SKM-1 (cell line): ENCODE measurements around the gene NAT8L.

ENCODE experiments used
- DNase-seq: peaks from one replicate; lab custom pipeline; 2025; ENCODE audit not compliant: unreplicated experiment; lab: John Stamatoyannopoulos, UW

Gene NAT8L

DNA sequence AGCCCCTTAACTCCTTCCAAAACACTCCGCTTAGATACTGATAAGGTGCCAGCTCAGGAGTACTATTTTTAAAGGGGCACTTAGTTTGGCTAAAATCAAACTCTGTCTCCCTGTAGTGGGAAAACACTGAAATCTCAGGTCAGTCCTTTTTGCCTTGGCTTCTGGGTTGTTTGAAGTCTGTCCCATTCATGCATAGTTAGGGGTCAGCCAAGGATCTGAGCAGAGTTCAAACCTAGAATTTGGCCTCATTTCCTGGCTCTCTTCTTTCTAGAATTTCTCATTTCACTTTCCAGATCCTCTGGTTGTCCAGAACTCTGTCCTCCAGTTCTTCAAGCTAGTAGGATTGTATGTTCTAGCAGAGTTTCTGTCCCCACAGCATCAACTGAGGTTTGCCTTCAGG lies 31.5 kb downstream of the NAT8L start:
- DNase-seq = no peak

DNA sequence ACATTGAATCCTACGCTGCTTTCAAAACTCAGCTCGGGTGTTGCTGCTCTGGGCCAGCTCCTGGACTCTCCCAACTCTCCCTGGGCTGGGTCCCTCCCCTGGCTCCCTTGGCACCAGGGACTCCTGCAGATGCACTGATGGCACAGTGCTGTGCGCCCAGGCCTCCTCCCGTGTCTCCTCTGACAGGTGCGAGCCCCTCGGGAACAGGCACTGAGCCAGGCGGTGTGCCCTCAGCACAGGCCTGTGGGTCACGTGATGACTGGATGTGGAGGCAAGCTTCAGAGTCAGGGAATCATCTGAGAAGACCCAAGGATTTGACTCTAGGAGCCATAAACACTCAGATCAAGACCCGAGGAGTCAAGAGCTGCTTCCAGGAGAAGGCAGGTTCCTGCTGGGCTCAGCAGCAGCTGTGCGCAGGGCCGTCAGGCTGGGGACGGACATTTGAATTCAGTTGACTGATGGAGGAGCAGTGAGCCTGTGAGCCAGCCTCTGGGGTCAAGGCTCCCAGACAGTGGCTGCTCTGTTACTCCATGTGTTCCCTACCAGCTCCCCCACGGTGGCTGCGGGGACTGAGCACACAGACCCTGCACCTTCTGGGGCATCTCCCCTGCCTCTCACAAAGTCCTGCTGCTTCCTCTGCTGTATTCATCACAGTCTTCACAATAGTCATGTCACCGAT lies 33.0 kb downstream of the NAT8L start:
- DNase-seq = no peak

DNA sequence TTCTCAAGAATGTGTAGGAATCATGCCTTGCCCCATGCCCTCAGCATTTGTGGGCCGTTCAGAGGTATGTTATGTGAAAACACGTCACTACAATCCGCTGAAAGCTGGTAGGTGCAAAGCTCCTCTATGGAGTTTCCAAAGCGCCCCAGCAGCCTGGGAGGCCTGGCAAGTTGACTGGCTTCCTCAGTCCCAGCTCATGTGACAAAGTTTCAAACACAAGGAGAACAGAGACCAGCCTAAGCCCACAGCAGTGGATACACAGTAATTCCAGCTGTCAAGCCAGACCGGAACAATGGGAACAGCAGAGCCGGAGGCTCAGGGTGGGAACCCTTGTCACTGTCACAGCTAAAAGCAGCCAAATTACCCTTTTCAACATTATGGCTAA lies 33.5 kb downstream of the NAT8L start:
- no peak for DNase-seq

GRCh38 chr4:2093265-2093664 lies 34.1 kb downstream of the NAT8L start:
- no peak for DNase-seq

GRCh38 chr4:2094545-2094944 lies 35.4 kb downstream of the NAT8L start:
- no peak for DNase-seq

DNA sequence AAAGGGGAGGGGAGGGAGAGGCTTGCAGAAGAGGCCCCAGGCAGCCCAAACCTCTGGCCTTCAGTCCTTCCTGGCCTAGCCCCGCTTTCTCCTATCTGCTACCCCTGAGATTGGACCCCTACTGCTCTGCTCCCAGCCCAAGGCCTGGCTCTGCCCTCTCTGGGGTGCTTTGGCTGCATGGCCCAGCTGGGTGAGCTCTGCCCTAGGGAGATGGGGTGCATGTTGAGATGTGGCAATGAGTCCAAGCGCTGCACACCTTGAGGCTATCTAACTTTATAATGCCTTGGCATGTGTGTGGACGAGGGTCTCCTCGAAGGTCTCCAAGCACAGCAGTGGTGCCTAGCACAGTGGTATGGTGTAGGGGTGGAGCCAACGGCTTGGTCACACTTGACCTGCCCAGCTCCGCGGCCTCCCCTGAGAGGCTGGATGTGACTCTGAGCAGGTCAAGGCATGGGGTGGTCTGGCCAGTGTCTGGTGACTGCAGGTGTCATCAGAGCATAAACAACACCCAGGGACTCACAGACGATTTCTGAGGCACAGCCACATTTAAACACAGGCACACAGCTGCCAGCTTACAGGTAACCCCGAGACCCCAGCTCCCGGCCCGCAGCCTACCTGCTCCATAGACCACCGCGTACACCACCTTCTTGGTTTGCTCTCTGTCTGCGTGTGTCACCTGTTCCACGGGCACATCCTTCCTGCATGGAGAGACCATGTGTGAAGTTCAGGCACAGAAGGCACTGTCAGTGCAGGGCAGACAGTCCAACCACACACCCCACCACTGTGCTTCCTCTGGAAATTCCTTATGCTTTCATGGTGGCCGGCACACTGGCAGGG lies 36.3 kb downstream of the NAT8L start:
- DNase-seq = no peak

DNA sequence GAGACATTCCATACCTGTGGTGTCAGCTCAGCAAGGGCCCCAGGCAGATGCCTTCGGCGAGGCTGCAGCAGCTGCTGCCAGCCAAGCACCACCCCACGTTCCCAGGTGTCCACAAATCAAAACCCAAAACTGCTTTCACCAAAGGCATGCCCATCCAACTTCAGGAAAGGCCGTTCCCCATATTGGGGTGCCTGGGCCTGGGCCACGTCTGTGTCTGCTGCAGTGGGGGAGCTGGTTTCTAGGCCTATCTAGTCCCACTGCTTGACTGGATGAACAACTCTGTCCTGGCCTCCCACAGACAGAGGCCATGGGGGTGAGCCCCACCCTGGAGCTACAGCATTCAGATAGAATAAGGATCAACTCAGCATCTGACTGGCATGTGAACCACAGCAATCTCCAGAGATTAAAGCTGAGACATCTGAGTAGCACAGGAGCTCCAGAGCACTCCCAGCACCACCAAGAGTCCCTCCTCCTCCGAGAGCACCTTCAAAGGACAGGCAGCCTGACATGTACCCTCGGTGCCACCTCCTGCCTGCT lies 37.0 kb downstream of the NAT8L start:
- DNase-seq = no peak

DNA sequence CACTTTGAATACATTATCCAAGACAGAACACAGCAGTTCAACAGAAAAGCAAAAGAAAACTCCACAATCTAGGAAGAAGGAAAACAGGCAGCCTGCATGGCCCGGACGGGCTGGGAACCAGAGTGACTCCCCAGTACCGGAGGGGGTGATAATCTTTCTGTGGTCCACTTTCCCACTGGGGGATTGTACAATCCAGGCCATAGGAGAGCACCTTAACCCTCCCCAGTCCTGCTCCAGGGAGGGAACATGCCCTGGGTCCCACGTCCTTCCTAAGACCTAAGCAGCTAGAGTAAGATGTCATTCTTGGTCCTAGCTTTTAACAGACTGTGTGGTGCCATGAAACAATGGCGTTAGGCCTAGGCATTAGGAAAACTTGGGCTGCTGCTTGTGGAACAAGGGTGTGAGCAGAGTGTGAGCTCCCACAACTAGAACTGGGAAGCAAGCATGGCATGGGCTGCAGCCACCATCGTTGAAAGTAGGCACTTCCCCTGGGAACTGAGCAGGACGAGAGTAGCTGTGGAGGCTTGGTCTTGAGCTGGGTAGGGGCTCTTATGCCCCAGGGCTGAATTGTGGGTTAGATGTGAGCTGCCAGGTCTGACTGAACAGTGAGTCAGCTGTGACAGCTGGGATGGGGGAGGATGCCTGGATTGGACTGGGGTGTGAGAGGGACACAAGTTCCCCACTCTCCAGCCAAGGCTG lies 42.4 kb downstream of the NAT8L start:
- no peak for DNase-seq

GRCh38 chr4:2102045-2102883 lies 43.1 kb downstream of the NAT8L start:
- no peak for DNase-seq

DNA sequence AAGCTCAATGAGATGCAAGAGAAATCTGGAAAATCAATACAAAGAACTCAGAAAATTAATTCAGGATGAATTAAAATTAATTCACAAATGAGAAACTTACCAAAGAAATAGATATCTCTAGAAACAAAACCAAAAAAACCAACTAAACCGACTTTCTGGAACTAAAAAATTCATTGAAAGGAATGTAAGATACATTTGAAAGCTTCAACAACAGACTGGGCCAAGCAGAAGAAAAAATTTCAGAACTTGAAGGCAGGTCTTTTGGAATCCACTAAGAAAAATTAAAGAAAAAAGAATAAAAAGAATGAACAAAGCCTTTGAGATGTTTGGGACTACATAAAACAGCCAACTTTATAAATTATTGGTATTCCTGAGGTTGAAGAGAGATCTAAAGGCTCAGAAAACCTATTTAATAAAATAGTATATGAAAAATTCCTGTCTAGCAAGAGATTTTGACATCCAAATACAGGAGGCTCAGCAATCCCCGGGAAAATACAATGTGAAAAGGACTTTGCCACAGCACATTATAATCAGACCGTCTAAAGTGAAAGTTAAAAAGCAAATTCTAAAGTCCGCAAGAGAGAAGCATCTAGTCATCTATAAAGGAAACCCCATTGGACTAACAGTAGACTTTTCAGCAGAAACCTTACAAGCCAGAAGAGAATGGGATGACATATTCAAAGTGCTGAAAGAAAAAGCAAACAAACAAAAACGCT lies 44.2 kb downstream of the NAT8L start:
- no peak for DNase-seq

DNA sequence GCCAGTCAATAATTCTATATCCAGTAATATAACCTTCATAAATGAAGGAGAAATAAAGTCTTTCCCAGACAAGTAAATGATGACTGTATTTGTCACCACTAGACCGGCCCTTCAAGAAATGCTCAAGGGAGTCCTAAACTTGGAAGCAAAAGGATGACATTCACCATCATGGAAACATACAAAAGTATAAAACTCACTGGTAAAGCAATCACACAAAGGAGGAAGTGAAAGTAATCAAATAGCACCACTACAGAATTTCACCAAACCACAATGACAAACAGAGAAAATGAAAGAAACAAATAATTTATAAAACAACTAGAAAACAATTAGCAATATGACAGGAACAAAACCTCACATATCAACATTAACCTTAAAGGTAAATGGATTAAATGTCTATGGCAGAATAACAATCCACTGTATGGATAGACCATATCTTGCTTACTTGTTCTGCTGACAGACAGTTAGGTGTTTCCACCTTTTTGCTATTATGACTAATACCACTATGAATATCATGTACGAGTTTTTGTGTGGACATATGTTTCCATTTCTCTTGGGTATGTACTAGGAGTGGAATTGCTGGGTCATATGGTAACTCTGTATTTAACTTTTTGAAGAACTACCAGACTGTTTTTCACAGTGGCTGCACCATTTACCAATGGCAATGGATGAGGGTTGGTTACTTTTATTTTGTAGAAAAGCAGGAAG lies 44.9 kb downstream of the NAT8L start:
- no peak for DNase-seq

DNA sequence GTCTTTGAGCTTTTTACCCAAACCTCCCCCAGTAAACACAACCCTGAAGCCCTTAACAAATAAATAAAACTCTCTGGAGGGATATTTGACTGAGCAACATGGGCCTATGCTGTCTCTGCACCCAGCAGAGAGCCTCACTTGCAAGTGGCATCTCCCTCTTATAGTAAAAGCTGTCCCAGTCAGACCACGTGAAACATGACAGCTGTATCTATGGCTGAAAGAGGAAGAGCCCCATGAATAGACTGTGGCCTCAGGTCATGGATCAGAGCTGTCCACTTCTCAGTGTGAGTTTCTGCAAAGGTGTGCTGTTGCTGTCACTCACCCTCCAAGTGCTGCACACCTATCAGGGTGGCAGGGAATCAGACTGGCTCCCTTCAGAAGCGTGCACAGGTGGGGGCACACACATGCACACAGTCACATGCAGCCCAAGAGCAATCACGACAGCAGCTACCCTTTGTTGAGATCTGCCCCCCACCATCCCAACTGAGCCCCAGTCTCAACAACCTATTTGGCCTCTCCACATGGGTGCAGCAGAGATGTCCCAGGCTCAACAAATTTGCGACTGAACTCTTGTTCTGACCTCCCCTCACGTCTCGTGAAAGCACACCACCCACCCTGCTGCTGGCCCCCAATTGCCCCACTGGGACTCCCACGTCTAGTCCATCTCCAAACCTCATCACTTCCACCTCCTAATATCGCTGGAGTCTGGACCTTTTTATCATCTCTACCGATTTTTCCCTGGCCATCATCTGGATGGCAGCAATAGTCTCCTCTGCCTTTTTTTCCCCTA lies 45.6 kb downstream of the NAT8L start:
- DNase-seq = no peak

GRCh38 chr4:2105559-2105958 lies 46.4 kb downstream of the NAT8L start:
- no peak for DNase-seq

DNA sequence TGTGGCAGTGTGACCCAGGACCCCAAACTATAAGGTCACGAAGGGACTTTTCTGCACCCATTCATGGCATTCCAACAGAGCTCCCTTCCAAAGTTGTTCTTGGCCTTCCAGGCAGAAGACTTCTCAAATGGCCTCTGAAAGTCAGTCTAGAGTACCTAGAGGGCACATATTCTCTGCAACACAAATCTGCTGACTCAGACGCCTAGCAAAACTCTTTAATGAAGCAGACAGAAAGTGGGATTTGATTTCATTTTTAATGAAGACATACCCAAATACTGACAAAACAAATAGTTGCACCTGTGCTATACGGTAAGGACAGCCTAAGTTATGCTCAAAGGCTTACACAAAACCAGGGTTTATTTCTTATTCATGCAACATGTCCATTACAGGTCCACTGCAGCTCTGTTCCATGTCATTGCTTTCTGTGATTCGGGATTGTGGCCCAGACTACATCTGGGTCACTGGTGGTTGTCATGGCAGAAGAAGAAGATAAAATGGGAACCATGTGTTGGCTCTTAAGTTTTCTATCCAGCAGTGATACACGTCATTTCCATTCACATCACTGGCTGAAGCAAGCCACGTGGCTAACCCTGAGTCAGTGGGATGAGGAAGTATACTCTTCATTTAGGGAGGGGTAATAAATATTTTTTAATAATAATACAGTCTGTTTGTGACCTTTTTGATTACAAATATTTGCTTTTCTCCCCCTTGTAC lies 57.7 kb downstream of the NAT8L start:
- no peak for DNase-seq
